ENCODE results near the gene NOB1.
"Not testable (repeated sequence)": the region's sequence is repeated elsewhere in the genome, so short reads cannot be mapped to it uniquely, and the experiment has no call there.

NOB1 gene

GRCh38 chr16:69768666-69769065 lies 13.9 kb upstream of the NOB1 start:
- TF ChIP-seq CTCF (IDR thresholded peaks at IDR 0.05) = no peak
- no peak overlapping the region for H3K4me3 ChIP-seq (ENCODE audit: low read depth in 1 of 2, low read length in 1 of 2)
- H3K9me3 ChIP-seq = no peaks in the 10 kb centered on the region
- peaks cover 9% of the 10 kb centered on the region for H3K36me3 ChIP-seq
- peaks cover 18 to 39% of the 10 kb centered on the region in 2 experiments for H3K4me1 ChIP-seq (ENCODE audit: control insufficient read depth in 1 of 2, insufficient read depth in 1 of 2, low read depth in 1 of 2, low read length in 1 of 2)
- H3K27me3 ChIP-seq = no peaks in the 10 kb centered on the region
- peak overlapping the region; percentile 47 for H3K27ac ChIP-seq

GRCh38 chr16:69767459-69768229 lies 12.9 kb upstream of the NOB1 start:
- no peak overlapping the region for H3K4me3 ChIP-seq (ENCODE audit: low read depth in 1 of 2, low read length in 1 of 2)
- no peaks in the 10 kb centered on the region for H3K27me3 ChIP-seq
- peaks cover 9% of the 10 kb centered on the region for H3K36me3 ChIP-seq
- H3K4me1 ChIP-seq (ENCODE audit: control insufficient read depth in 1 of 2, insufficient read depth in 1 of 2, low read depth in 1 of 2, low read length in 1 of 2) = peaks cover 24 to 46% of the 10 kb centered on the region in 2 experiments
- TF ChIP-seq CTCF (IDR thresholded peaks at IDR 0.05) = no peak
- no peak overlapping the region for H3K27ac ChIP-seq
- H3K9me3 ChIP-seq = no peaks in the 10 kb centered on the region

GRCh38 chr16:69763599-69763942 lies 8.8 kb upstream of the NOB1 start:
- H3K27ac ChIP-seq = peak overlapping the region; percentile 96
- no peaks in the 10 kb centered on the region for H3K9me3 ChIP-seq
- peaks cover 21 to 33% of the 10 kb centered on the region in 2 experiments for H3K4me1 ChIP-seq (ENCODE audit: control insufficient read depth in 1 of 2, insufficient read depth in 1 of 2, low read depth in 1 of 2, low read length in 1 of 2)
- H3K27me3 ChIP-seq = no peaks in the 10 kb centered on the region
- no peak for TF ChIP-seq CTCF (IDR thresholded peaks at IDR 0.05)
- H3K4me3 ChIP-seq (ENCODE audit: low read depth in 1 of 2, low read length in 1 of 2) = peak overlapping the region; percentile 83 to 98
- H3K36me3 ChIP-seq = peaks cover 9% of the 10 kb centered on the region

GRCh38 chr16:69762814-69763598 lies 8.3 kb upstream of the NOB1 start:
- no peak for TF ChIP-seq CTCF (IDR thresholded peaks at IDR 0.05)
- peaks cover 9% of the 10 kb centered on the region for H3K36me3 ChIP-seq
- H3K4me3 ChIP-seq (ENCODE audit: low read depth in 1 of 2, low read length in 1 of 2) = peak overlapping the region; percentile 83 to 98
- no peaks in the 10 kb centered on the region for H3K27me3 ChIP-seq
- peak overlapping the region; percentile 96 for H3K27ac ChIP-seq
- H3K9me3 ChIP-seq = no peaks in the 10 kb centered on the region
- H3K4me1 ChIP-seq (ENCODE audit: control insufficient read depth in 1 of 2, insufficient read depth in 1 of 2, low read depth in 1 of 2, low read length in 1 of 2) = peaks cover 20 to 28% of the 10 kb centered on the region in 2 experiments

- peak within 1 kb of the TSS; percentile 96 for H3K27ac ChIP-seq
- peaks cover 20 to 28% of the 10 kb centered on the region in 2 experiments for H3K4me1 ChIP-seq (ENCODE audit: control insufficient read depth in 1 of 2, insufficient read depth in 1 of 2, low read depth in 1 of 2, low read length in 1 of 2)
- peak; percentile 5 for TF ChIP-seq CTCF (IDR thresholded peaks at IDR 0.05)
- no peaks in the 10 kb centered on the region for H3K9me3 ChIP-seq
- H3K4me3 ChIP-seq (ENCODE audit: low read depth in 1 of 2, low read length in 1 of 2) = peak within 1 kb of the TSS; percentile 83 to 98
- H3K36me3 ChIP-seq = peaks cover 9% of the 10 kb centered on the region
- no peaks in the 10 kb centered on the region for H3K27me3 ChIP-seq
Measured at GRCh38 chr16:69761983-69762813, 7.5 kb upstream of the NOB1 start, which contains the start of gene WWP2. Gene WWP2 (plus strand): TSS chr16:69762332. CDS start chr16:69787011, 24,679 bp downstream.

GRCh38 chr16:69757375-69757774 lies 2.6 kb upstream of the NOB1 start:
- not testable (repeated sequence) for H3K4me3 ChIP-seq (ENCODE audit: low read depth in 1 of 2, low read length in 1 of 2); H3K36me3 ChIP-seq; H3K9me3 ChIP-seq; H3K27ac ChIP-seq; H3K27me3 ChIP-seq
- peaks cover 17 to 18% of the 10 kb centered on the region in 2 experiments for H3K4me1 ChIP-seq (ENCODE audit: control insufficient read depth in 1 of 2, insufficient read depth in 1 of 2, low read depth in 1 of 2, low read length in 1 of 2)

All from neutrophil (primary cell).